ENCODE measurements around the gene DPCD.

DNA sequence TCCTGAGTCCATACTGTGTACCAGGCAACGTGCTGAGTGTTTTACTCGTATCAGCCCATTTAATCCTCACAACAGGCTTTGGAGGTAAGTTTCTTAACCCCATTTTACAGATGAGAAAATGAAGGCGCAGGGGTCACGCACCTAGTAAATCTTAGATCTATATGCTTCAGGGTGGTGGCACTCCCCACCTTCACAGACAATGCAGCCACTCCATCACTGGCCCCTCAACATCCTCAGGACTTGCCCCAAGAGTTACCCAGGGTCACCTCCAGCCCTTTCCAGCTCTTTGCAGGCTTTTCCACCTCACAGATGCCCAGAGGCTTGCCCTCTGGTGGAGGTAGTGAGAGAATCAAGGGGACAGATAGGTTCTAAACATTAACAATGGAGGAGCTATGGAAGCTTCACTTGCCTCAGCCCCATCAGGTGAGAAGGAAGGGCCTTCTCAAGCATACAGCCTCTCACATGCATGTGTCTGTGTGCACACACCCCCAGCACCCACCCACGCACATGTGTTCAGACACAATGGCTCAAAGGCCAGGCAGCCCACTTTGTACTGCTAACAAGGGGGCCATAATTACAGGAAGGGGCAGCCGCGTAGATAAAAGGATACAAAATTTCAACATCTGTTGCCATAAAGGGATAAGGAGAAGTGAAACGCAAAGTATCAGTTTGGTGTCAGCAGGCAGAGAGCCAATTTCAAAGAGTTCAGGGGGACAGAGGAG lies 29.1 kb downstream of the DPCD start:
- TF ChIP-seq EZH2 (IDR thresholded peaks at IDR 0.05; ENCODE audit: borderline replicate concordance, low read length): no peak
- TF ChIP-seq, protein P1, sequence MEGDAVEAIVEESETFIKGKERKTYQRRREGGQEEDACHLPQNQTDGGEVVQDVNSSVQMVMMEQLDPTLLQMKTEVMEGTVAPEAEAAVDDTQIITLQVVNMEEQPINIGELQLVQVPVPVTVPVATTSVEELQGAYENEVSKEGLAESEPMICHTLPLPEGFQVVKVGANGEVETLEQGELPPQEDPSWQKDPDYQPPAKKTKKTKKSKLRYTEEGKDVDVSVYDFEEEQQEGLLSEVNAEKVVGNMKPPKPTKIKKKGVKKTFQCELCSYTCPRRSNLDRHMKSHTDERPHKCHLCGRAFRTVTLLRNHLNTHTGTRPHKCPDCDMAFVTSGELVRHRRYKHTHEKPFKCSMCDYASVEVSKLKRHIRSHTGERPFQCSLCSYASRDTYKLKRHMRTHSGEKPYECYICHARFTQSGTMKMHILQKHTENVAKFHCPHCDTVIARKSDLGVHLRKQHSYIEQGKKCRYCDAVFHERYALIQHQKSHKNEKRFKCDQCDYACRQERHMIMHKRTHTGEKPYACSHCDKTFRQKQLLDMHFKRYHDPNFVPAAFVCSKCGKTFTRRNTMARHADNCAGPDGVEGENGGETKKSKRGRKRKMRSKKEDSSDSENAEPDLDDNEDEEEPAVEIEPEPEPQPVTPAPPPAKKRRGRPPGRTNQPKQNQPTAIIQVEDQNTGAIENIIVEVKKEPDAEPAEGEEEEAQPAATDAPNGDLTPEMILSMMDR (IDR thresholded peaks at IDR 0.05; ENCODE audit: low read length): no peak

All from OCI-LY1 (cell line).